ENCODE results near the gene ST8SIA1.
"Not testable (repeated sequence)": the region's sequence is repeated elsewhere in the genome, so short reads cannot be mapped to it uniquely, and the experiment has no call there.

Gene ST8SIA1

DNA sequence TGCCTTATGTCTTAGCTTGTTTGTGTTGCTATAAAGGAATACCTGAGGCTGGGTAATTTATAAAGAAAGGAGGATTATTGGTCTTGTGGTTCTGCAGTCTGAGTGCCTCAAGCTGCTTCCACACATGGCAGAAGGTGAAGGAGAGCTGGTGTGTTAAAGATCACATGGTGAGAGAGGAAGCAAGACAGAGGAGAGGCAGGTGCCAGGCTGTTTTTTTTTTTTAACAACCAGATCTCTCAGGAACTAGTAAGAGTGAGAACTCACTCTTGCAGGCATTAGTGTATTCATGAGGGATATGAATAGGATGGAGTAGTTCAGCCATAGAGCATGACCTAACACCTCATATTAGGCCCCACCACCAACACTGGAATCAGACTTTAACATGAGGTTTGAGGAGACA, 165.1 kb downstream of the ST8SIA1 start:
- no peak for DNase-seq (ENCODE audit: low spot score)

DNA sequence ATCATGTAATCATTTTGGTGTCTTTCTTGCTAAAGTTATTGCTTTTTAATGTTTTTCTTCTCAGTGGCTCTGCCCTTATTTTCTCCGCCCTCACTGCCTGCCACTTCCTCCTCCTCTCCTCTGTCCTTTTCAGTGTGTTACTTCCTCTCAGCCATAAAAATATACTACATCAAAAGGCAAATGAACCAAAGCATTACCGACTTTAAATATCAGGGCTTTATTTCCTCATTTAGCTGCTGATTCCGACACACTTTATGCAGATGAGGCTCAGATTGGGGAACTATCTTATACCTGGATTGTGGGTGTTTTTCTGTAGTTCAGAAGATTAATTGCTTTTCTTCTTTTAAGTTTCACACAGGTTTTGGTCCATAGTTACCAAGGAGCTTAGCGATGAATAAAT, 170.4 kb downstream of the ST8SIA1 start:
- no peak for DNase-seq (ENCODE audit: low spot score)

DNA sequence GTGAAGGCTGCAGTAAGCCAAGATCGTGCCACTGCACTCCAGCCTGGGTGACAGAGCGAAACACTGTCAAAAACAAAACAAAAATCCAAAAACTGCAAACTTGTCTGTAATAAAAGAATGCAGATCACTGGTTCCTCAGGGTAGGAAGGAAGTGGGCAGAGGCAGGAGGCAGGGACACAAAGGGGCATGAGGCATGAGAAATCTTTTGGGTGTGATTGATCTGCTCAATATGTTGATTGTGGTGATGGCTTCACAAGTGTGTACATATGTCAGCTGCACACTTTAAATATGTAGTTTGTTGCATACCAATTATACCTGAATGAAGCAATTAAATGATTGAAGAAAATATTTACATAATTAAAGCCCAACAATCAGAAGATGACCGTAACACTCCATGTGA, 170.9 kb downstream of the ST8SIA1 start:
- DNase-seq (ENCODE audit: low spot score) = no peak

DNA sequence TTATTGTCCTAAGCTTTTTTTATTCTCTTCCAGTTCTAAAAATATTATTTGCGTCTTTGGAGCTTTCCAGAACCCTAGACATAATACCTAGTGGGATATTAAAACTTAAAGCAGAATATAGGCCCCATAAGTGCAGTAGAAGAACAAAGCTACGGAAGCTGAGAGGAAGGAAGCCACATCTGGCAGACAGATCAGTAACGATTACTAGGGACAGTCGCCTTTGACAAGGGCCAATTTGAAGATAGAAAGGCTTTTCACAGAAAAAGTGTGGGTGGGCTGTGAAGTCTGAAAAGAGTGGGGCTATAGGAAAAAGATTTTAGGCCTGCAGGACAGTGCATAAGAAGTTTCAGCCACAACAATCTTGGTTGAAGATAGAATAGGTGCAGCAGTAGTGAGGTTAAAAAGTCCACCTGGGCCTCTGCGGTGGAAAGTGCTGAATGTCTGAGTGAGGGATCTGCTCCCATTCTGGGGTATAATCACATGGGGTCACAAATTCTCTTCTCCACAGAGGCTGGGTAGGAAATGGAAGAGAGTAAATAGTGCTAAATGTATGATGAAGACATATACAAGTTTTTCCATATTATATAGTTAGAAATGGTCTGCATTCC, 174.0 kb downstream of the ST8SIA1 start:
- no peak for DNase-seq (ENCODE audit: low spot score)

DNA sequence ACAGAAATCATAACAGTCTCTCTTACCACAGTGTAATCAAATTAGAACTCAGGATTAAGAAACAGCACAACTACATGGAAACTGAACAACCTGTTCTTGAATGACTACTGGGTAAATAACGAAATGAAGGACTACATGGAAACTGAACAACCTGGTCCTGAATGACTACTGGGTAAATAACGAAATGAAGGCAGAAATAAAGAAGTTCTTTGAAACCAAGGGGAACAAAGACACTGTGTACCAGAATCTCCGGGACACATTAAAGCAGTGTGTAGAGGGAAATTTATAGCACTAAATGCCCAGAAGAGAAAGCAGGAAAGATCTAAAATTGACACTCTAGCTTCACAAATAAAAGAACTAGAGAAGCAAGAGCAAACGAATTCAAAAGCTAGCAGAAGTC, 185.2 kb downstream of the ST8SIA1 start:
- DNase-seq (ENCODE audit: low spot score) = not testable (repeated sequence)

DNA sequence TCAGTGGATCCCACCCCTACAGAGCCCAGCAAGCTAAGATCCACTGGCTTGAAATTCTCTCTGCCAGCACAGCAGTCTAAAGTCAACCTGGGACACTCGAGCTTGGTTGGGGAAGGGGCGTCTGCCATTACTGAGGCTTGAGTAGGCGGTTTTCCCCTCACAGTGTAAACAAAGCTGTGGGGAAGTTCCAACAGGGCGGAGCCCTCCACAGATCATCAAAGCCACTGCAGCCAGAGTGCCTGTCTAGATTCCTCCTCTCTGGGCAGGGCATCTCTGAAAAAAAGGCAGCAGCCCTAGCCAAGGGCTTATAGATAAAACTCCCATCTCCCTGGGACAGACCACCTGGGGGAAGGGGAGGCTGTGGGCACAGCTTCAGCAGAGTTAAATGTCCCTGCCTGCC, 187.8 kb downstream of the ST8SIA1 start:
- DNase-seq (ENCODE audit: low spot score) = not testable (repeated sequence)
